ENCODE measurements around the gene ATG2B.

GRCh38 chr14:96281486-96281885 is 81.7 kb downstream of the ATG2B start:
- TF ChIP-seq, protein P1, sequence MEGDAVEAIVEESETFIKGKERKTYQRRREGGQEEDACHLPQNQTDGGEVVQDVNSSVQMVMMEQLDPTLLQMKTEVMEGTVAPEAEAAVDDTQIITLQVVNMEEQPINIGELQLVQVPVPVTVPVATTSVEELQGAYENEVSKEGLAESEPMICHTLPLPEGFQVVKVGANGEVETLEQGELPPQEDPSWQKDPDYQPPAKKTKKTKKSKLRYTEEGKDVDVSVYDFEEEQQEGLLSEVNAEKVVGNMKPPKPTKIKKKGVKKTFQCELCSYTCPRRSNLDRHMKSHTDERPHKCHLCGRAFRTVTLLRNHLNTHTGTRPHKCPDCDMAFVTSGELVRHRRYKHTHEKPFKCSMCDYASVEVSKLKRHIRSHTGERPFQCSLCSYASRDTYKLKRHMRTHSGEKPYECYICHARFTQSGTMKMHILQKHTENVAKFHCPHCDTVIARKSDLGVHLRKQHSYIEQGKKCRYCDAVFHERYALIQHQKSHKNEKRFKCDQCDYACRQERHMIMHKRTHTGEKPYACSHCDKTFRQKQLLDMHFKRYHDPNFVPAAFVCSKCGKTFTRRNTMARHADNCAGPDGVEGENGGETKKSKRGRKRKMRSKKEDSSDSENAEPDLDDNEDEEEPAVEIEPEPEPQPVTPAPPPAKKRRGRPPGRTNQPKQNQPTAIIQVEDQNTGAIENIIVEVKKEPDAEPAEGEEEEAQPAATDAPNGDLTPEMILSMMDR (conservative IDR thresholded peaks at IDR 0.05; ENCODE audit: low read depth, low read length): peak; percentile 17; the same call in 1 of the 2 replicates
- TF ChIP-seq EZH2phosphoT487 (IDR thresholded peaks at IDR 0.05; ENCODE audit: borderline replicate concordance, low read length): no peak
